HG02970 (cell line): ENCODE data around the gene SOBP.

Experiments used
- ATAC-seq: cut with Tn5 transposase; IDR thresholded peaks from one replicate; pipeline ENCODE4 v1.9.1; 2021; ENCODE audit warnings: mild to moderate bottlenecking, moderate library complexity, moderate number of reproducible peaks; ENCODE audit not compliant: unreplicated experiment, low FRiP score

Gene SOBP

DNA sequence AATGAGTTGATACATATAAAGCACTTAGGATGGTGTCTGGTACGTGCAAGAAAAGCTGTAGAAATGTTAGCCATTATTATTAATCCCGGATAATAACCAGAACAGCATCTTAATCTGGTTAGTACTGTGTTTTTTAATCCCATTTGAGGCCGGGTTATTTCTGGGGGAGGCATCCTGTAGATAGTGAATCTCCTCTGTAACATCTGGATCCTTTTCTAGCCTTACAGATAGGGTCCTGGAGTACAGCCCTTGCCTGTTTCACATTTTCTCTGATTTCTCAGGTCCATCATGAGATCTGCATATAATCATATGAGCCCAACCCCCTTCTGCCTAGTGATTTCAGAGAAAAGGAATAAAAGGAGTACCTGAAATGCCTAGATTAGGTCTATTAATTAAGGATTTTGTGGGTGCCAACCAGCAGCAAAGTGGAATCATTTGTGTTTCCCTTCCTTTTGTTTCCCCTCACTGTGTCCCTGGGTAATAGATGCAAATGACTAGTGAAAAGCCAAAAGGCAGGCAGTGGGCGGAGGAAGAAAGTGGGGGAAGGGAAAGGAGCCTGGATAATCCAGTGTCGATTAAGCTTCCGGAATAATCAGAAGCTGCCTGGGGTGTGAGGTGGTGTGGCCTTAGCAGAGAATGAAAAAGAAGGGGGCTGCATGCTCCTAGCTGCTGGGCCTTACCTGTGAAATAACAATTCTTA lies 88.9 kb downstream of the SOBP start:
- no peak for ATAC-seq

DNA sequence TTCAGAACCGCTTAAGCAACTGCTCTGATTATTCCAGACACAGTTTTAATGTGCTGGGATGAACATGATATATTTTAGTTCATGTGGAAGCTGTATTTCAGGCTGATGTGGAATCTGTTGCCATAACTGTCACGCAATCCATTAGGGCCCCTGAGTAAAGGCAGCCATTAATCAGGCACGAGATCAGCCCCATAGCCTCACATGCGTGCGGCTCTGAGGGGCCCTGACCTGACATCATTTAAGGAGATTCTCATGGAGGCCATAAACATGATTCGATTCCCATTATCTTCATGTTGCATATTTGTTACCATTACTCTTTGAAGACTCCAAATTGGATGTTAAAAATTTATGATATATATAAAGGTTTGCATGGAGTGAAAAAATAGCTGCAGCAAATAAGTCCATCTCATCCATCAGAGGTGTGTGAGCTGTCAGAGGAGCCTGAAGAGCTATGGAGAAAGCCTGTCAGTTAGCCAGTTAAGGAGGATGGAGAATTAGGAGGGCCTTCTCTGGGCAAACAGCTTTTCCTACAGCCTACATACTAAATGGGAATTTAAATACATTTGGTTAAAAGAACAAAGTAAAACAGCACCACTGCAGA lies 89.6 kb downstream of the SOBP start:
- ATAC-seq: no peak

GRCh38 chr6:107582086-107582485 lies 92.2 kb downstream of the SOBP start:
- no peak for ATAC-seq

- ATAC-seq: no peak
These were observed 94.8 kb downstream of the SOBP start for GRCh38 chr6:107584726-107585125.

GRCh38 chr6:107585815-107586435 lies 96.0 kb downstream of the SOBP start:
- no peak for ATAC-seq

DNA sequence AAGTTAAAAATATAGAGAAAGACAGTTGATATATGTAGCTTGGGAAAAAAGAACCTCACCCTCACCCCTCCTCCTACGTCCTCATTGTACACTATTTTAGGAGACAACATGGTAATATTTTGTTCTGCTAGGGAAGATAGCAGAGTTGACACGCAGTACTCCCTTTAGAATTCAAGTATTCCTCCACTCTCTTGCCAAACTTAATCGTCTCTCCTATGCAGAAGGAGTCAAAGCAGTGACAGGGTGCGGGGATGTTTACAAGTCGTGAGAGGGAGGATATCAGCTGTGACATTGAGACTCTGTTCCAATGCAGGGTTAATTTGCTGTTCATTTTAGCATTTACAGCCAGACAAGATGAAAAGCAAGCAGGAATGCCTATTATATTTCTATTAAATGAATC lies 97.5 kb downstream of the SOBP start:
- no peak for ATAC-seq

GRCh38 chr6:107589199-107589598 lies 99.3 kb downstream of the SOBP start:
- ATAC-seq: no peak

- ATAC-seq: no peak
These were observed 100.0 kb downstream of the SOBP start for GRCh38 chr6:107589934-107590333.

GRCh38 chr6:107590378-107590777 lies 100.5 kb downstream of the SOBP start:
- ATAC-seq: no peak

GRCh38 chr6:107591346-107591745 lies 101.4 kb downstream of the SOBP start:
- ATAC-seq: no peak

GRCh38 chr6:107592806-107593205 lies 102.9 kb downstream of the SOBP start:
- no peak for ATAC-seq

- no peak for ATAC-seq
These were observed 104.8 kb downstream of the SOBP start for GRCh38 chr6:107594736-107595135.

DNA sequence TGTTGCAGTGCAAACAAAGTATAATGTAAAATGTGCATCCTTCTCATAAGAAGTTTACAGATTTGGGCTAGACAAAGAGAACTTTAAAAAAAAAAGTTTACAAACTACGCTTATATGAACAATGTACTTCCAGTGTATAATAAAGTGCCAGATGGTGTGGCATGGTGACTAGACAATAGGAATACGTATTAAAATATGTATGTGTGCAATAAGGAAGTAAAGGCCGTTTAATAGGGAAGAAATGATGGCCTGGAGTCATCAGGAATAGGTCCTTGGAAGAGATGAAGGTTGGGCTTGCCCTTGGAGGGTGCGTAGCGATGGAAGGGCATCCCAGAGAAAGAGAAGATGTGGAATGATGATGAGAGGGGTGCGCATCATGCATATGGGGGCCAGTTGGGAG lies 108.2 kb downstream of the SOBP start:
- ATAC-seq: no peak

- no peak for ATAC-seq
These were observed 109.1 kb downstream of the SOBP start for GRCh38 chr6:107599043-107599442.

- ATAC-seq: no peak
These were observed 110.2 kb downstream of the SOBP start for GRCh38 chr6:107600121-107600520.

- no peak for ATAC-seq
These were observed 111.0 kb downstream of the SOBP start for GRCh38 chr6:107600936-107601335.

- no peak for ATAC-seq
These were observed 111.5 kb downstream of the SOBP start for GRCh38 chr6:107601406-107601805.

GRCh38 chr6:107602321-107603005 lies 112.5 kb downstream of the SOBP start:
- no peak for ATAC-seq

DNA sequence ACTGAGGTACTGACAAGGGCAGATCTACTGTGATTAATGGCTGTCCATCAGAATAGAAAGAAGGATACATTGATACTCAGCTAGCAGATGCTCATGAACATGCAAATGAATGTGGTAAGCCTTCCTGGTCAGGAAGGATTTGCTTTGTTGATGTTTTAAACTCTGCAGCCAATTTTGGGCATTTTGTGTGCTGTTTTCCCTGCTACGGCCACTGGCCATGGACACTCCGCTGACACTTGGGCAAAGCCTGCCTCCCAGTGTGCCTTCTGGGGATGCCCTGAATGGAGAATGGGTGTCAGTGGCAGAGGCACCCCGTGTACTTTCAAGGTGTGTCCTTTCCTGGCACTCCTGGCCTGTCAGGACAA lies 113.1 kb downstream of the SOBP start:
- ATAC-seq: no peak

- no peak for ATAC-seq
These were observed 114.6 kb downstream of the SOBP start for GRCh38 chr6:107604549-107604948.

- no peak for ATAC-seq
These were observed 116.5 kb downstream of the SOBP start for GRCh38 chr6:107606407-107606806.
